Fibroblast of lung (primary cell): ENCODE results near the gene AICDA. TPM values are rescaled to one million over a fixed set of nuclear protein-coding genes. Genes with fewer than 3 reads are reported as not detected.

Experiments used
- DNase-seq, 2 donors: peaks; one replicate each; pipeline versions ENCODE4 v3.0.0 to v3.0.0-alpha.2; 2010; ENCODE audit warnings: low read depth in 2 of 2
- H2AFZ ChIP-seq: 2 replicates; pipeline ENCODE4 v1.5.1; 2012; ENCODE audit warnings: low read length, control low read depth, inconsistent platforms
- H3K27ac ChIP-seq: 2 replicates; pipeline ENCODE4 v1.5.1; 2011; ENCODE audit warnings: low read length, control low read depth; ENCODE audit not compliant: insufficient read depth
- H3K27me3 ChIP-seq: 2 replicates; pipeline ENCODE4 v1.5.1; 2011; ENCODE audit warnings: mild to moderate bottlenecking, low read length; ENCODE audit not compliant: control insufficient read depth, insufficient read depth
- H3K36me3 ChIP-seq: 2 replicates; pipeline ENCODE4 v1.5.1; 2011; ENCODE audit warnings: low read length; ENCODE audit not compliant: control insufficient read depth, insufficient read depth
- H3K4me1 ChIP-seq: 2 replicates; pipeline ENCODE4 v1.5.1; 2011; ENCODE audit warnings: low read length; ENCODE audit not compliant: control insufficient read depth, insufficient read depth; ENCODE audit errors: extremely low read depth
- H3K4me2 ChIP-seq: 2 replicates; pipeline ENCODE4 v1.5.1; 2011; ENCODE audit warnings: low read length, control low read depth; ENCODE audit not compliant: insufficient read depth; ENCODE audit errors: extremely low read depth
- H3K4me3 ChIP-seq, 4 experiments: fragments of 200-600 bp in 1 of 4; sonication (generic) in 1 of 4; replicated peaks in 1 of 4; 2 replicates each; pipeline ENCODE4 v1.5.1; 2011 to 2016; ENCODE audit warnings: low read length in 4 of 4, low read depth in 3 of 4, mild to moderate bottlenecking in 3 of 4, control low read depth in 2 of 4, inconsistent platforms in 1 of 4, mixed read lengths in 1 of 4; ENCODE audit not compliant: insufficient read depth in 1 of 4; ENCODE audit errors: control extremely low read depth in 1 of 4
- H3K79me2 ChIP-seq: 2 replicates; pipeline ENCODE4 v1.5.1; 2012; ENCODE audit warnings: mild to moderate bottlenecking, low read length, inconsistent platforms; ENCODE audit not compliant: control insufficient read depth, insufficient read depth
- H3K9ac ChIP-seq: 2 replicates; pipeline ENCODE4 v1.5.1; 2011; ENCODE audit warnings: mild to moderate bottlenecking, low read length, control low read depth; ENCODE audit not compliant: insufficient read depth
- H3K9me3 ChIP-seq: 2 replicates; pipeline ENCODE4 v1.5.1; 2012; ENCODE audit warnings: low read depth, low read length; ENCODE audit not compliant: control insufficient read depth, insufficient read depth
- H4K20me1 ChIP-seq: 2 replicates; pipeline ENCODE4 v1.5.1; 2011; ENCODE audit warnings: low read length; ENCODE audit not compliant: control insufficient read depth, insufficient read depth; ENCODE audit errors: extremely low read depth
- CTCF ChIP-seq, 2 donors: IDR thresholded peaks in 1 of 2; conservative IDR thresholded peaks in 1 of 2; 1 replicate in 1 of 2; 2 replicates in 1 of 2; pipeline ENCODE4 v1.5.1; 2011 to 2012; ENCODE audit warnings: low read length in 2 of 2, control low read depth in 1 of 2, inconsistent platforms in 1 of 2, low read depth in 1 of 2, mild to moderate bottlenecking in 1 of 2
- EZH2 ChIP-seq: IDR thresholded peaks from 2 replicates; pipeline ENCODE4 v1.5.1; 2012; ENCODE audit warnings: low read length, control low read depth, mild to moderate bottlenecking; ENCODE audit errors: missing control alignments
- polyA plus RNA-seq, 2 donors: library from polyadenylated mRNA; depleted of rRNA in 1 of 2; stranded (reverse) in 1 of 2; unstranded in 1 of 2; fragments of >200 nt; gene quantifications; 2 replicates each; pipeline ENCODE4 v1.2.1, GENCODE V29; 2011 to 2012; ENCODE audit warnings: missing spikeins in 1 of 2
- total RNA-seq: library from RNA; depleted of rRNA; stranded (reverse); fragments of >200 nt; gene quantifications from 2 replicates; pipeline ENCODE4 v1.2.1, GENCODE V29; 2014

Gene AICDA
- total and polyA plus RNA-seq, 2 donors (not counting 1 experiment from before 2014, with no cell fraction given), result not detected

GRCh38 chr12:8581098-8581784 lies 31.4 kb downstream of the AICDA start:
- no peaks in the 10 kb centered on the region for H3K36me3 ChIP-seq
- no peak overlapping the region for H2AFZ ChIP-seq
- no peak overlapping the region for H3K27ac ChIP-seq
- DNase-seq, result no peak
- no peak overlapping the region for H3K4me3 ChIP-seq
- H3K4me2 ChIP-seq, result no peak overlapping the region
- H4K20me1 ChIP-seq, result no peaks in the 10 kb centered on the region
- H3K9ac ChIP-seq, result no peak overlapping the region
- H3K27me3 ChIP-seq, result no peaks in the 10 kb centered on the region
- no peaks in the 10 kb centered on the region for H3K9me3 ChIP-seq
- TF ChIP-seq EZH2 (no peak), CTCF (conservative IDR thresholded peaks at IDR 0.05 in 1 of 2, IDR thresholded peaks at IDR 0.05 in 1 of 2; ENCODE audit: low read depth in 1 of 2, low read length in 2 of 2) (no peak)
- no peaks in the 10 kb centered on the region for H3K79me2 ChIP-seq
- no peaks in the 10 kb centered on the region for H3K4me1 ChIP-seq

GRCh38 chr12:8577879-8578278 lies 34.8 kb downstream of the AICDA start:
- no peak overlapping the region for H3K4me2 ChIP-seq
- H2AFZ ChIP-seq, result no peak overlapping the region
- no peaks in the 10 kb centered on the region for H3K4me1 ChIP-seq
- no peak for DNase-seq
- no peaks in the 10 kb centered on the region for H3K9me3 ChIP-seq
- no peak overlapping the region for H3K4me3 ChIP-seq
- TF ChIP-seq CTCF (conservative IDR thresholded peaks at IDR 0.05 in 1 of 2, IDR thresholded peaks at IDR 0.05 in 1 of 2; ENCODE audit: low read depth in 1 of 2, low read length in 2 of 2), result no peak
- TF ChIP-seq EZH2, result no peak
- no peaks in the 10 kb centered on the region for H3K79me2 ChIP-seq
- no peak overlapping the region for H3K9ac ChIP-seq
- no peak overlapping the region for H3K27ac ChIP-seq
- H3K36me3 ChIP-seq, result no peaks in the 10 kb centered on the region
- H3K27me3 ChIP-seq, result no peaks in the 10 kb centered on the region
- no peaks in the 10 kb centered on the region for H4K20me1 ChIP-seq

- no peaks in the 10 kb centered on the region for H3K4me1 ChIP-seq
- no peak overlapping the region for H2AFZ ChIP-seq
- no peak overlapping the region for H3K9ac ChIP-seq
- H3K79me2 ChIP-seq, result no peaks in the 10 kb centered on the region
- H3K4me3 ChIP-seq, result no peak overlapping the region
- no peaks in the 10 kb centered on the region for H3K36me3 ChIP-seq
- no peaks in the 10 kb centered on the region for H3K9me3 ChIP-seq
- H3K27ac ChIP-seq, result no peak overlapping the region
- TF ChIP-seq EZH2 (no peak), CTCF (conservative IDR thresholded peaks at IDR 0.05 in 1 of 2, IDR thresholded peaks at IDR 0.05 in 1 of 2; ENCODE audit: low read depth in 1 of 2, low read length in 2 of 2) (no peak)
- H3K4me2 ChIP-seq, result no peak overlapping the region
- no peaks in the 10 kb centered on the region for H4K20me1 ChIP-seq
- H3K27me3 ChIP-seq, result no peaks in the 10 kb centered on the region
- DNase-seq, result no peak
Measured at GRCh38 chr12:8572507-8572906, 40.2 kb downstream of the AICDA start.
